HG02642 (cell line): ENCODE data around the gene FLOT2.
A peak's percentile ranks its signal among the peaks of the same experiment; 100 is the strongest.
"Not testable (repeated sequence)": the region's sequence is repeated elsewhere in the genome, so short reads cannot be mapped to it uniquely, and the experiment has no call there.

Source experiments
- ATAC-seq: cut with Tn5 transposase; IDR thresholded peaks from one replicate; pipeline ENCODE4 v1.9.1; 2021; ENCODE audit warnings: mild to moderate bottlenecking; ENCODE audit not compliant: unreplicated experiment, poor library complexity

Gene FLOT2

DNA sequence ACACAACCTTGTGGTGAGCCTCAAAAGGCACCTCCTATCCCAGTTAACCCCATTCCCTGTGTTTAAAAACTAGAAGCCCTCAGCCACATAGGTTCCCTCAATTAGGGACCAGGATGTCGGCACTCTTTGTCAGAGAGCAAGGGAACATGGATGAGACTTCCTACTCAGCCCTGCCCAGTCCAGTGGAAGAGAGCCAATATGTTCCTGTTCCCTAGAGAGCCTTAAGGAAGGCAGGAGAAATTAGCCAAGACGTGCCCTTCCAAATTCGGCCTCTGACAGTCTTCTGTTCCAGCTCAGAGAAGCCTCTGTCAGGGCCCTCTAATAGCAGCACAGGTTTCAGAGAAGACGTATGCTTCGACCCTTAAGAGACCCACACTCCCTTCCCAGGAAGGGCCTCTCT lies 19.9 kb upstream of the FLOT2 start:
- ATAC-seq = no peak

- no peak for ATAC-seq
Measured at GRCh38 chr17:28917029-28917428, 19.5 kb upstream of the FLOT2 start.

DNA sequence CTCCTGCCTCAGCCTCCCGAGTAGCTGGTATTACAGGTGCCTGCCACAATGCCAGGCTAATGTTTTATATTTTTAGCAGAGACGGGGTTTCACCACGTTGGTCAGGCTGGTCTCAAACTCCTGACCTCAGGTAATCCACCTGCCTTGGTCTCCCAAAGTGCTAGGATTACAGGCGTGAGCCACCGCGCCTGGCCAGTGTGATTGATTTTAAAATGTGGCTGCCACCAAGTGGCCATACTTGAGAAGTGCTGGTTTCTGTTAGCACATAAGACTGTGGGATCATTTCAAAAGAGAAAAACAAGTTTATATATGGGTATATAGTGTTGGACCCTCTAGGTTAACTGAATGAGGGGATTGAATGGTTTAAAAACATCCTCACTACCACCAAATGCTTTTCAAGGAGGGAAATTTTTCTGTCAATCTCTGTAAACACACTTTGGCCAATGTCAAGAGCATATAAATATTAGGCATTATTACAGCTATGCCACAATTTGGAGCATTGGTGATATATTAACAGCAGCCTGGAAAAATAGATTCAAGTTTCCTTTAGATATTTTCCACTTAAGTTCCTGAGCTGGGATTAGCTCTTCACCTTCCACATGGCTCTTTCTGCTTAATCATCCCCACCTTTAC lies 18.9 kb upstream of the FLOT2 start:
- no peak for ATAC-seq

DNA sequence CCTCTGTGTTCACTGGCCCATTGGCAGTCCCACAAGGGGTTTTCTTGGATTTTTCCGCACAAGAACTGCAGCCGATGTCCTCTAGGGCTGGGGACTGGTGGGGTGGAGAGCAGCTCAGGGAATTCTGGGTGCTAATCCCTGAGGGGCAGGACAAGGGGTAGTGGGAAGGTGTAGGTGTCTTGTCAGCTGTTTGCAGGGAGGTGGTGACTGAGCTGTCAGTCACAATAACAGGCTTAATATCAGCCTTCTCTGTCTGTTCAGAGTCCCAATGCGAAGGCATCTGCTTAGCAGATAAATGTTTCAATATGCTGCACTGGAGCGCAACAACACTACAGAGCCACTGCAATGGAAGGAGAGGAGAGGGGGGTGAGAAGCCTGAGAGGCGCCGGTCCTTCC lies 15.4 kb upstream of the FLOT2 start:
- ATAC-seq = no peak

GRCh38 chr17:28912281-28912937 lies 14.9 kb upstream of the FLOT2 start:
- no peak for ATAC-seq

- no peak for ATAC-seq
Measured at GRCh38 chr17:28911411-28912045, 14.0 kb upstream of the FLOT2 start.

- ATAC-seq = no peak
Measured at GRCh38 chr17:28910534-28910933, 13.0 kb upstream of the FLOT2 start.

GRCh38 chr17:28908640-28909167 lies 11.2 kb upstream of the FLOT2 start:
- ATAC-seq = no peak

DNA sequence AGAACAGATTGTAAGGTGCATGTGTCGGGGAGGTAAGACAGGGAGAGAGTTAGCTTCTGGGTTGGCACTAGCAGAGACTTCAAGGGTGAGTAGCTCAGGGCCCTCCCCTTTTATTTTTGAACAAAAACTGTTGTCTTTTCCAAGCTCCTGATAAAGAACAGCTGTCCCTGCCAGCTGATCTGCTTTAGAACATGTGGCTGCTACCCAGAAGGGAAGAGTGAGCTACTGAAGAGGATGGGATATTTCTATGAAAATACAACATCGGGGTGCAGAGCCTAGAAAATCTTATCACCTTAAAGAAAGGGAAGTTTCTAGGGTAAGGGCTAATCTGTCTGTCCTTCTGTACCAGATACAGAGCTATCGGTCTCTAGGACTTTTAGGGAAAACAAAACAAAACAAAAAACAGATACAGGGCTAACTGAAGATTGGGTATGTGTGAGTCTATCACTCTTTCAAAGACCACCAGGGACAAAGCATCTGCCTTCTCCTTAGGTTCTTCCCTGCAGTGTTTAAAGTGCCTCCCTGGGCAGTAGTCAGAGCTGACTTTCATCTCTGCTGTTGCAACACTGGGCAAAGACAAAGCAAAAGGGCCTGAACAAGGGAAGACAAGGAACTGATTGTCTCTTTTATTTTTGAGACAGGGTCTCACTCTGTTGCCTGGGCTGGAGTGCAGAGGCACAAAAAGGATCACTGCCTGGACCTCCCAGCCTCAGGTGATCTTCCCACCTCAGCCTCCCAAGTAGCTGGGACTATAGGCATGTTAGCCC lies 10.4 kb upstream of the FLOT2 start:
- no peak for ATAC-seq

- no peak for ATAC-seq
Measured at GRCh38 chr17:28906706-28907438, 9.3 kb upstream of the FLOT2 start.

GRCh38 chr17:28906276-28906675 lies 8.7 kb upstream of the FLOT2 start:
- ATAC-seq = no peak

- no peak for ATAC-seq
Measured at GRCh38 chr17:28904800-28905199, 7.3 kb upstream of the FLOT2 start.

DNA sequence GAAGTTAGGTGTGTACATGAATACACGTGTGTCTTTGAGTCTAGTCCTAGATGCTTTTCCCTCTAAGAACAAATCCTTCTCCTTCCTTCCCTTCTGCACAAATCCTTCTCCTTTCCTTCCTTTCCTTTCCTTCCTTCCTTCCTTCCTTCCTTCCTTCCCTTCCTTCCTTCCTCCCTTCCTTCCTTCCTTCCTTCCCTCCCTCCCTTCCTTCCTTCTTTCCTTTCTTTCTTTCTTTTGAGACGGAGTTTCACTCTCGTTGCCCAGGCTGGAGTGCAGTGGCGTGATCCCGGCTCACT lies 6.0 kb upstream of the FLOT2 start:
- ATAC-seq = not testable (repeated sequence)

DNA sequence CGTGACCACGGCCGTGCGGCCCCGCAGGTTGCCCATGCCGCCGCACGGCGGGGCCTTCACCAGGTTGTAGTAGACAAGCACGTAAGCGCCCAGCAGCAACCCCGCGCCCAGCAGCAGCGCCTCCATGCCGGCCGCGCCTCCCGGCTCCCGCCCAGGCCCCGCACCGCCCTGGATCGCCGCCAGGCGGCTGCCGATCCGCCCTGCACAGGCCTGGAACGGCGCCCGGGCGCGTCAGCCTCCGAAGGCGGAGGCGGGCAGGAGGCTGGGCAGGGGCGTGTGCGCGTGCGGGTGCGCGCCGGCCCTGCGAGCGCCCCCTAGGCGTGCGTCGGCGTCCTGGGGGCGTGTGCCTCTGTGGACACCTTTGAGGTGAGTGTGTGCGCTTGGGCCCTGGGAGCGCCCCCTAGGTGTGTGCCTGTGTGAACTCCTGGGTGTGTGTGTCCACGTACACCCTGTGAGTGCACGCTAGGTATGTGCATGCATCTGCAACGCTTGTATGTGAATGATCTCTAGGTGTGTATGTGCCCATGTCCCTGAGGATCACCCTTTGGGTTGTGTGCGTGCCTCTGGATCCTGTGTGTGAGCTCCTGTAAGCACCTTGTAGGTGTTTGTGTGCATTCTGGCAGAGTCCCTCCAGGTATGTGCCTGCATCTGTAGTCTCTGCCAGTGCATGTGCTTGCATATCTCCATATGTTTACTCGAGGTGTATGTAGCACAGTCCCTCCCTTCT lies 5.4 kb upstream of the FLOT2 start, which contains the start of gene DHRS13:
DHRS13 (minus strand) TSS at position 261 of the 727 bp plus-strand sequence; CDS start at position 126, 135 bp downstream.
- ATAC-seq = peak; percentile 86

DNA sequence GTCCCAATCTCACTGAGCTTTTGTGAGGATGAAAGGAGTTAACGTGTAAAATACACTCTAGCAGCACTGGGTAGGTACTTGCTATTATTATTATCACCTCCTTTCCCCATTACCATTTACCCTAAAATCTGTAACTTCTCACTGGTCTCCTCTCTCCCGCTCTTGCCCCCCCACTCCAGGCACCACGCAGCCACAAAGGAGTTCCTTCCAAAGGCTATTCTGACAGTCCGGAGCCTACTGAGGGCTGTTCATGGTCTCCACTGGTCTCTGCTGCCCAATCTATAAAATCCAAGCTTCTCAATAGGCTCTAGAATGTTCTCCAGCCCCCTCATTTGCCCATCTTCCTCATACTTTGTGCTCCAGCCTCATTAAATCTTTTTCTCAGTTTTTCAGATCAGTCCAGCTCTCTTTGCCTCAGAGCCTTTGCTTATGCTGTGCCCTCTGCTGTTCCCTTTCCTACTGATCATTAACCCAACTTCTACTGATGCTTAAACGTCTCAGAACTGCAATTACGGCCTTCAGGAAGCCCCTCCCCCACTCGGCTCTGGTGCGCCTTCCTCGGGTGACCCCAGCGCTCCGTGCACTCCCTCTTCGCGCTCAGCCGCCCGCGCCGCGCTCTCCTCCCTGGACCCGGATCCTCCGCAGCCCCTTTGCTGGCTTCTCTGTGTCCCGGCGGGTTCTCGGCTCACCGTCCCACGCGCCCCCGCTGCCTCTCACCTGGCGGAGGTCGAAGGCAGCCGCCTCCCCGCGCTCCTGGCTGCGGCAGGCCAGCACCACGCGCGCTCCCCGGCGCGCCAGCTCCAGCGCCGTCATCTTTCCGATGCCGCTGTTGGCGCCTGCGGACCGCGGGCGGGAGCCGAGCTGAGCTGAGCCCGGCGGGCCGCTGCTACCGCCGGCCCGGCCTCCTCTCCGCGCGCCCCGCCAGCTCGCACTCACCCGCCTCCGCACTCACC lies 4.6 kb upstream of the FLOT2 start:
- ATAC-seq = peak; percentile 47

DNA sequence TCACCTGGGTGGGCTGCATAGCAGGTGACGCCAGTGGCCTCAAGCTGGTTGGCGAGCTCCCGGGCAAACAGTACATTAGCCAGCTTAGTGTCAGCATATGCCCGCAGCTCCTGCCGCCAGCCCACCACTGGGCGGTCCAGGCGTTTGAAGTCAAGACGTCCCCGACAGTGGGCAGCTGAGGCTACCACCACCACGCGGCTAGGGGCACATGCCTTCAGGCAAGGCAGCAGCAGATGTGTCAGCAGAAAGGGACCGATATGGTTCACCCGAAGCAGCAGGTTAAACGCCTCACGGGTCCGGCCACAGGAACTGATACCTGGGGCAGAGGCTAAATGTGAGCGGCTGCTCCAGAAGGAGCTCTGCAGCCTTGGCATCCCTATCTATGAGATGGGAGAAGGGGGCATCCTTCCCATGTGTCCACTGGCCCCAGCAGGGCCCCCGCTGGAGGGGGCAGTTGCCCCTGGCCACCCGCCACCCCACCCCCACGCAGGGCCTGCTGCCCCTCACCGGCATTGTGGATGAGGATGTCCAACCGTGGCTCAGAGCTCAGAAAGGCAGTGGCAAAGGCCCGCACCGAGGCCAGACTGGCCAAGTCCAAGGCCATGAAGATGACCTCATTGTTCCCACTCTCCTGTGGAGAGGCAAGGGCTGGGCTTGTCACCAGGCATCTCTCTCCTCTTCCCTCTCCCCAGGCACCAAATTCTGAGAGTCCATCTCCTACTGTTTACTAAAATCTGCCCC lies 3.6 kb upstream of the FLOT2 start:
- no peak for ATAC-seq

DNA sequence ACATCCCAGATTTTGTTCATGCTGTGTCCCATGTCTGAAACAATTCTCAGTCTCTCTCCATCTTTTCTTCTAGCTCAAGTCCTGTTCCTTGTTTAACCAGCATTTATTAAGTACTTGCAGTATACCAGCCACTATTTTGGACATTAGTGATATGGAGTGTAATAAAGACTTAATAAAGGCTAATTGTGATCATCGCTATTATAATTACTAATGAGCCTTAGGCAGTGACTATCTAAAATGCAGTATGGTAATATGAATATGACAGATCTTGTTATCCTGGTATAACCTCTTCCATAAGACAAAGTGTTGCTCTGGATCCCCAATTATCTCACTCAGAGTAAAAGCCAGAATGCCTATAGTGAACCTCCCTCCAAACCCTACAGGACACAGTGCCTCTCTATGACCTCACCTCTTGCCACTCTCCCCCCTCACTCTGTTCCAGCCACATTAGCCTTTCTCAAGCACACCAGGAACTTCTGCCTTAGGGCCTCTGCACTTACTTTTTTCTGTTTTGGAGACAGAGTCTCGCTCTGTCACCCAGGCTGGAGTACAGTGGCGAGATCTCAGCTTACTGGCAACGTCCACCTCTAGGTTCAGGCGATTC lies 1.8 kb upstream of the FLOT2 start:
- no peak for ATAC-seq
